ENCODE data around the gene RPTOR. TPM values are rescaled to one million over a fixed set of nuclear protein-coding genes. Genes with fewer than 3 reads are reported as not detected.

RPTOR gene
- total and polyA plus RNA-seq, 10 of the 15 experiments (the other 5 are each of a cell fraction or from before 2014, with no cell fraction given) = 0.18 to 32.1 (median 7.8) TPM

DNA sequence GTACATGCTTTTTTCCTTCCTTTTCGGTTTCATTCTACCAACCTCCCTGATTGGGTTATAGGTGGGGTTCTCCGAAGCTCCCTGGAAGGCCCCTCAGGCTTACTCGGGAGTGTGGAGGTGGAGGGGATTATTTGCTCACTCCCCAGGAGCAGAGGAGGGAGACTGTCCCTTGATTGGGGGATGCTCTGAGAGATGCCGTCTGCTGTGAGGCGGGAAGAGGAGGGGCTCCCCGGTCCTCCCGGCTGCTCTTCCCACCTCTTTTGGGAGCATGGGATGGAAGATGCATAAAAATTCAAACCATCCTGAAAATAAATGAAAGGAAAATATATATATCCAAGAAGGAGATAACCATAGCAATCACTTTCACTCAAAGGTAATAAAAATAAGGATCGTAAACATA is 16.1 kb upstream of the RPTOR start (continued):
- TF ChIP-seq MYB (IDR thresholded peaks at IDR 0.05; ENCODE audit: borderline replicate concordance, low read depth, low read length) (no peak), RBBP5 (conservative IDR thresholded peaks at IDR 0.05) (no peak), CREB1 (IDR thresholded peaks at IDR 0.05; ENCODE audit: low read depth) (no peak), SRF (IDR thresholded peaks at IDR 0.05; ENCODE audit: low read depth in 2 of 2, low read length in 2 of 2) (no peak), NFYB (IDR thresholded peaks at IDR 0.05; ENCODE audit: insufficient read depth, low read depth, low read length) (no peak), LARP7 (IDR thresholded peaks at IDR 0.05) (no peak), NFXL1 (IDR thresholded peaks at IDR 0.05; ENCODE audit: borderline replicate concordance) (no peak), RAD51 (IDR thresholded peaks at IDR 0.05) (no peak), ZNF207 (IDR thresholded peaks at IDR 0.05; ENCODE audit: borderline replicate concordance) (no peak)
- TF ChIP-seq, protein P1, sequence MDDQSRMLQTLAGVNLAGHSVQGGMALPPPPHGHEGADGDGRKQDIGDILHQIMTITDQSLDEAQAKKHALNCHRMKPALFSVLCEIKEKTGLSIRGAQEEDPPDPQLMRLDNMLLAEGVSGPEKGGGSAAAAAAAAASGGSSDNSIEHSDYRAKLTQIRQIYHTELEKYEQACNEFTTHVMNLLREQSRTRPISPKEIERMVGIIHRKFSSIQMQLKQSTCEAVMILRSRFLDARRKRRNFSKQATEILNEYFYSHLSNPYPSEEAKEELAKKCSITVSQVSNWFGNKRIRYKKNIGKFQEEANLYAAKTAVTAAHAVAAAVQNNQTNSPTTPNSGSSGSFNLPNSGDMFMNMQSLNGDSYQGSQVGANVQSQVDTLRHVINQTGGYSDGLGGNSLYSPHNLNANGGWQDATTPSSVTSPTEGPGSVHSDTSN (IDR thresholded peaks at IDR 0.05; ENCODE audit: insufficient replicate concordance, low read depth, low read length) = no peak
- TF ChIP-seq, protein P2, sequence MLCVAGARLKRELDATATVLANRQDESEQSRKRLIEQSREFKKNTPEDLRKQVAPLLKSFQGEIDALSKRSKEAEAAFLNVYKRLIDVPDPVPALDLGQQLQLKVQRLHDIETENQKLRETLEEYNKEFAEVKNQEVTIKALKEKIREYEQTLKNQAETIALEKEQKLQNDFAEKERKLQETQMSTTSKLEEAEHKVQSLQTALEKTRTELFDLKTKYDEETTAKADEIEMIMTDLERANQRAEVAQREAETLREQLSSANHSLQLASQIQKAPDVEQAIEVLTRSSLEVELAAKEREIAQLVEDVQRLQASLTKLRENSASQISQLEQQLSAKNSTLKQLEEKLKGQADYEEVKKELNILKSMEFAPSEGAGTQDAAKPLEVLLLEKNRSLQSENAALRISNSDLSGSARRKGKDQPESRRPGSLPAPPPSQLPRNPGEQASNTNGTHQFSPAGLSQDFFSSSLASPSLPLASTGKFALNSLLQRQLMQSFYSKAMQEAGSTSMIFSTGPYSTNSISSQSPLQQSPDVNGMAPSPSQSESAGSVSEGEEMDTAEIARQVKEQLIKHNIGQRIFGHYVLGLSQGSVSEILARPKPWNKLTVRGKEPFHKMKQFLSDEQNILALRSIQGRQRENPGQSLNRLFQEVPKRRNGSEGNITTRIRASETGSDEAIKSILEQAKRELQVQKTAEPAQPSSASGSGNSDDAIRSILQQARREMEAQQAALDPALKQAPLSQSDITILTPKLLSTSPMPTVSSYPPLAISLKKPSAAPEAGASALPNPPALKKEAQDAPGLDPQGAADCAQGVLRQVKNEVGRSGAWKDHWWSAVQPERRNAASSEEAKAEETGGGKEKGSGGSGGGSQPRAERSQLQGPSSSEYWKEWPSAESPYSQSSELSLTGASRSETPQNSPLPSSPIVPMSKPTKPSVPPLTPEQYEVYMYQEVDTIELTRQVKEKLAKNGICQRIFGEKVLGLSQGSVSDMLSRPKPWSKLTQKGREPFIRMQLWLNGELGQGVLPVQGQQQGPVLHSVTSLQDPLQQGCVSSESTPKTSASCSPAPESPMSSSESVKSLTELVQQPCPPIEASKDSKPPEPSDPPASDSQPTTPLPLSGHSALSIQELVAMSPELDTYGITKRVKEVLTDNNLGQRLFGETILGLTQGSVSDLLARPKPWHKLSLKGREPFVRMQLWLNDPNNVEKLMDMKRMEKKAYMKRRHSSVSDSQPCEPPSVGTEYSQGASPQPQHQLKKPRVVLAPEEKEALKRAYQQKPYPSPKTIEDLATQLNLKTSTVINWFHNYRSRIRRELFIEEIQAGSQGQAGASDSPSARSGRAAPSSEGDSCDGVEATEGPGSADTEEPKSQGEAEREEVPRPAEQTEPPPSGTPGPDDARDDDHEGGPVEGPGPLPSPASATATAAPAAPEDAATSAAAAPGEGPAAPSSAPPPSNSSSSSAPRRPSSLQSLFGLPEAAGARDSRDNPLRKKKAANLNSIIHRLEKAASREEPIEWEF (IDR thresholded peaks at IDR 0.05; ENCODE audit: insufficient replicate concordance, low read depth, low read length) = no peak
